DND-41 (cell line): ENCODE measurements around the gene SYTL2.

Source experiments
- ATAC-seq: fragments of 200-7000 bp; cut with Tn5 transposase; 3 replicates; pipeline ENCODE4 v1.9.1; 2021; ENCODE audit warnings: low read depth; ENCODE audit not compliant: insufficient read depth
- DNase-seq: peaks from one replicate; pipeline ENCODE4 v3.0.0-alpha.2; 2020
- H2AFZ ChIP-seq: 2 replicates; pipeline ENCODE4 v1.6.0; 2012; ENCODE audit warnings: low read depth, low read length
- H3K27ac ChIP-seq: 2 replicates; pipeline ENCODE4 v1.5.1; 2012; ENCODE audit warnings: low read length, inconsistent platforms
- H3K27me3 ChIP-seq: fragments of 200-600 bp; sonication (generic); 2 replicates; pipeline ENCODE4 v1.6.0; 2012; ENCODE audit warnings: low read length, mild to moderate bottlenecking, inconsistent platforms; ENCODE audit not compliant: insufficient read depth, poor library complexity
- H3K36me3 ChIP-seq: 2 replicates; pipeline ENCODE4 v1.5.1; 2012; ENCODE audit warnings: low read length, inconsistent platforms; ENCODE audit not compliant: insufficient read depth
- H3K4me1 ChIP-seq: 2 replicates; pipeline ENCODE4 v1.5.1; 2012; ENCODE audit warnings: mild to moderate bottlenecking, low read length; ENCODE audit not compliant: insufficient read depth
- H3K4me2 ChIP-seq: 2 replicates; pipeline ENCODE4 v1.6.0; 2012; ENCODE audit warnings: mild to moderate bottlenecking, moderate library complexity, low read length, inconsistent platforms; ENCODE audit not compliant: insufficient read depth
- H3K4me3 ChIP-seq, 2 experiments: fragments of 200-600 bp in 1 of 2; shearing (Covaris generic) in 1 of 2; 2 replicates each; pipeline ENCODE4 v1.5.1; 2012 to 2016; ENCODE audit warnings: inconsistent platforms in 2 of 2, low read length in 2 of 2, mild to moderate bottlenecking in 2 of 2, low read depth in 1 of 2, moderate library complexity in 1 of 2
- H3K79me2 ChIP-seq: 2 replicates; pipeline ENCODE4 v1.6.0; 2012; ENCODE audit warnings: low read length, inconsistent platforms; ENCODE audit not compliant: insufficient read depth
- H3K9ac ChIP-seq: 2 replicates; pipeline ENCODE4 v1.6.0; 2012; ENCODE audit warnings: low read depth, mild to moderate bottlenecking, inconsistent platforms, low read length, moderate library complexity
- H3K9me3 ChIP-seq: 2 replicates; pipeline ENCODE4 v1.5.1; 2012; ENCODE audit warnings: low read length, moderate library complexity, mild to moderate bottlenecking, inconsistent platforms; ENCODE audit not compliant: insufficient read depth, severe bottlenecking
- H4K20me1 ChIP-seq: 2 replicates; pipeline ENCODE4 v1.6.0; 2012; ENCODE audit warnings: low read length; ENCODE audit not compliant: insufficient read depth
- CTCF ChIP-seq: IDR thresholded peaks from 2 replicates; pipeline ENCODE4 v1.5.1; 2012; ENCODE audit warnings: borderline replicate concordance, low read length, moderate library complexity, mild to moderate bottlenecking; ENCODE audit not compliant: poor library complexity, severe bottlenecking; ENCODE audit errors: extremely low read depth
- EZH2 ChIP-seq: IDR thresholded peaks from 3 replicates; pipeline ENCODE4 v1.6.1; 2012; ENCODE audit warnings: borderline replicate concordance, low read depth, mild to moderate bottlenecking, moderate library complexity, low read length, inconsistent platforms; ENCODE audit not compliant: severe bottlenecking

Gene SYTL2

DNA sequence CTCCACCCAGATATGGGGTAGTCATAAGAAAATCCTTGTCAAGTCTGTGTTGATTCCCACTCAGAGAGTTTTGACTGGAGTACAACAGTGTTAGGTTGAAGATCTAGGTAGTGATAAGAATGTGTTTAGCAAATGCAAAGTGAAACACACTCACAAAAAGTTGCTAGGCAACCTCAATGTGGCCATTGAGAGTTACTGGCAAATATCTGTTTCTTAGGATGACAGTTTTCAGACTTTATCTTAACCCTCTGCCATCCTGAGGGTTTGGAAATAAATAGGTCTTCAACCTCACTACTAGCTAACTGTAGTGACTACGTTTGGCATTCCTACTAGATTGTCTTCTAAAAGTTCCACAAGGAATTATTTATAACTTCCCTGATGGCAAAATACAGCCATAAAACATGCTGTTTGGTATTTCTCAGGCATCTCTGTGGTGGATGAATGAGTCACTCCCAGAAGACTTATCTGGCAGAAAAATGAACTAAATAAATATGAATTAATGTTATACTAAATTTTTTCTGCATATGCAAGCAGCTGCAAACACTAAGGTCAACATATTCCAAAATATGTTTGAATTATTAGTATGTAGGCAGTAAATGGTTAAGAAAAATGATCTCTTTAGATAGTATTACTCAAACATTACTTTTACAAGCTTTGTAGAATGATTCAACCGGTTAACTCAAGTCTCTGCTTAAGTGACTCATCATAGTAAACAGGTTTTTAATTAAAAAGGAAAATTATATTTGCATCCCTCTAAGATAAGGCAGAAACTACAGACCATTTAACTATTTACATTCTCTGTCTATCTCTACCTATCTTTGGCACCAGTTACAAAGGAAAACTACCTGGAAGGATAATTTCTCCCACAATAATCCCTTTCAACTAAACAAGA is 17.1 kb upstream of the SYTL2 start:
- no peaks in the 10 kb centered on the region for H3K9me3 ChIP-seq
- TF ChIP-seq EZH2 (no peak), CTCF (no peak)
- H3K4me3 ChIP-seq = no peak overlapping the region
- no peak overlapping the region for H2AFZ ChIP-seq
- ATAC-seq (no peak), DNase-seq (no peak)
- H3K36me3 ChIP-seq = no peaks in the 10 kb centered on the region
- peaks cover 35% of the 10 kb centered on the region for H3K27me3 ChIP-seq
- no peaks in the 10 kb centered on the region for H3K79me2 ChIP-seq
- peaks cover 9% of the 10 kb centered on the region; the same call in 1 of the 2 replicates for H3K4me1 ChIP-seq
- no peak overlapping the region for H3K27ac ChIP-seq
- peaks cover 8% of the 10 kb centered on the region; the same call in 1 of the 2 replicates for H4K20me1 ChIP-seq
- H3K9ac ChIP-seq = no peak overlapping the region
- H3K4me2 ChIP-seq = no peak overlapping the region

- DNase-seq (no peak), ATAC-seq (no peak)
- Histone ChIP-seq H2AFZ (no peak overlapping the region), H4K20me1 (peaks cover 13% of the 10 kb centered on the region; the same call in 1 of the 2 replicates), H3K27ac (no peak overlapping the region), H3K27me3 (peaks cover 49% of the 10 kb centered on the region), H3K36me3 (no peaks in the 10 kb centered on the region), H3K4me3 (no peak overlapping the region), H3K79me2 (no peaks in the 10 kb centered on the region), H3K4me1 (peaks cover 9% of the 10 kb centered on the region; the same call in 1 of the 2 replicates), H3K4me2 (no peak overlapping the region), H3K9ac (no peak overlapping the region), H3K9me3 (no peaks in the 10 kb centered on the region)
- no peak for TF ChIP-seq EZH2
- peak; percentile 46 for TF ChIP-seq CTCF
Measured at GRCh38 chr11:85826116-85826855, 15.3 kb upstream of the SYTL2 start.

DNA sequence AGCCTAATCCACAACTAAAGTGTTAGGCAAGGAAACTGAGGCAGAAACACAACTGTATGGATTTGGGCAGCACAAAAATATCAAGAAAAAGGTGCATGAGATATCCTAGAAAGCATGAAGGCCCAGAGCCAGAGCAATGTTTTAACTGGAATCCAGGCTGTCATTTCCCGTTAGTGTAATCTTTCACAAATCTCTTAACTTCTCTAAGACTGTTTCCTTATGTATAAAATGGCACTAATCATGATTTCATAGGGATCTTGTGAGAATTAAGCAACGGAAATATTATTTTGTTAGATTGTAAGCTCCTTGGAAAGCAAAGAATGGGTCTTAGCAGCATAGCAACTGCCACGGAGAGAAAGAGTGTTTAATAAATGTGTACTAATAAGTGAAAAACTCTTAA is 14.7 kb upstream of the SYTL2 start:
- Histone ChIP-seq H3K4me1 (peaks cover 9% of the 10 kb centered on the region; the same call in 1 of the 2 replicates), H3K4me3 (no peak overlapping the region), H3K9ac (no peak overlapping the region), H3K27ac (no peak overlapping the region), H2AFZ (no peak overlapping the region), H3K79me2 (no peaks in the 10 kb centered on the region), H3K4me2 (no peak overlapping the region), H3K9me3 (no peaks in the 10 kb centered on the region), H3K27me3 (peaks cover 50% of the 10 kb centered on the region), H4K20me1 (peaks cover 13% of the 10 kb centered on the region; the same call in 1 of the 2 replicates), H3K36me3 (no peaks in the 10 kb centered on the region)
- TF ChIP-seq CTCF (no peak), EZH2 (no peak)
- ATAC-seq (no peak), DNase-seq (no peak)
